MV-4-11 (cell line): Measurements from ENCODE around the gene KIF16B.

ENCODE experiments used
- DNase-seq: peaks from one replicate; lab custom pipeline; 2025; lab: John Stamatoyannopoulos, UW

Gene KIF16B

GRCh38 chr20:16295534-16295933, 277.7 kb downstream of the KIF16B start:
- no peak for DNase-seq

GRCh38 chr20:16293590-16293989, 279.7 kb downstream of the KIF16B start:
- DNase-seq = no peak

- peak; percentile 78 for DNase-seq
Observed at GRCh38 chr20:16292226-16292880, 280.9 kb downstream of the KIF16B start.

- no peak for DNase-seq
Observed at GRCh38 chr20:16290358-16290757, 282.9 kb downstream of the KIF16B start.

- DNase-seq = no peak
Observed at GRCh38 chr20:16287776-16288175, 285.5 kb downstream of the KIF16B start.

GRCh38 chr20:16286601-16287000, 286.6 kb downstream of the KIF16B start:
- DNase-seq = no peak

GRCh38 chr20:16284385-16285100, 288.7 kb downstream of the KIF16B start:
- peak; percentile 24 for DNase-seq

- no peak for DNase-seq
Observed at GRCh38 chr20:16283978-16284377, 289.3 kb downstream of the KIF16B start.

- DNase-seq = no peak
Observed at GRCh38 chr20:16283307-16283706, 289.9 kb downstream of the KIF16B start.

GRCh38 chr20:16280219-16280618, 293.0 kb downstream of the KIF16B start:
- DNase-seq = no peak

GRCh38 chr20:16279320-16279719, 293.9 kb downstream of the KIF16B start:
- no peak for DNase-seq

- DNase-seq = no peak
Observed at GRCh38 chr20:16273812-16274555, 299.3 kb downstream of the KIF16B start.

GRCh38 chr20:16272780-16273360, 300.4 kb downstream of the KIF16B start:
- DNase-seq = no peak

GRCh38 chr20:16271450-16271849, 301.8 kb downstream of the KIF16B start:
- DNase-seq = no peak

GRCh38 chr20:16270989-16271388, 302.3 kb downstream of the KIF16B start:
- DNase-seq = no peak

GRCh38 chr20:16270314-16270931, 302.8 kb downstream of the KIF16B start:
- no peak for DNase-seq

- no peak for DNase-seq
Observed at GRCh38 chr20:16267526-16267925, 305.7 kb downstream of the KIF16B start.

GRCh38 chr20:16265334-16265733, 307.9 kb downstream of the KIF16B start:
- DNase-seq = no peak

GRCh38 chr20:16263582-16263981, 309.7 kb downstream of the KIF16B start:
- DNase-seq = no peak

GRCh38 chr20:16262594-16262993, 310.7 kb downstream of the KIF16B start:
- no peak for DNase-seq

- no peak for DNase-seq
Observed at GRCh38 chr20:16261733-16262273, 311.4 kb downstream of the KIF16B start.

GRCh38 chr20:16260911-16261310, 312.3 kb downstream of the KIF16B start:
- no peak for DNase-seq
